Peyer's patch (tissue), 4 donors: Measurements from ENCODE around the gene THAP4. TPM values are rescaled to one million over a fixed set of nuclear protein-coding genes. Genes with fewer than 3 reads are reported as not detected.

Source experiments
- DNase-seq, 3 donors: peaks; one replicate each; pipeline ENCODE4 v3.0.0-alpha.2; 2017 to 2019
- H3K27ac ChIP-seq, 4 donors: fragments of 200-600 bp; sonication (generic); one replicate each; pipeline ENCODE4 v1.5.1; 2016 to 2019
- H3K27me3 ChIP-seq, 2 donors: fragments of 200-600 bp; sonication (generic); one replicate each; pipeline ENCODE4 v1.5.1; 2019
- H3K36me3 ChIP-seq, 3 donors: fragments of 200-600 bp; sonication (generic); one replicate each; pipeline ENCODE4 v1.5.1; 2016 to 2019
- H3K4me1 ChIP-seq, 4 donors: fragments of 200-600 bp; sonication (generic); one replicate each; pipeline ENCODE4 v1.5.1; 2016 to 2019
- H3K4me3 ChIP-seq, 4 donors: fragments of 200-600 bp; sonication (generic); 1 replicate in 3 of 4; 2 replicates in 1 of 4; pipeline ENCODE4 v1.5.1; 2016 to 2019; ENCODE audit warnings: mild to moderate bottlenecking in 1 of 4
- H3K9me3 ChIP-seq, 4 donors: fragments of 200-600 bp; sonication (generic); one replicate each; pipeline ENCODE4 v1.5.1; 2016 to 2019; ENCODE audit warnings: mild to moderate bottlenecking in 1 of 4
- POLR2A ChIP-seq, 2 donors: fragments of 450-650 bp; IDR thresholded peaks; one replicate each; pipeline ENCODE4 v1.5.1; 2017; ENCODE audit warnings: antibody characterized with exemption in 2 of 2, mild to moderate bottlenecking in 2 of 2, moderate library complexity in 2 of 2
- total RNA-seq, 4 donors: library from RNA; depleted of rRNA; stranded (reverse); fragments of >200 nt; gene quantifications; one replicate each; pipeline ENCODE4 v1.1.0, GENCODE V29; 2016
- TF ChIP-seq, protein P1 (sequence below), 6 experiments: fragments of 450-650 bp in 4 of 6; fragments of 200-600 bp in 2 of 6; sonication (generic) in 1 of 6; IDR thresholded peaks; one replicate each; pipeline ENCODE4 v1.5.1; 2017 to 2019; ENCODE audit warnings: antibody characterized with exemption in 6 of 6, mild to moderate bottlenecking in 3 of 6, moderate library complexity in 1 of 6

THAP4 gene
- total RNA-seq, 4 donors from 2014 or later: 46.4 to 90.0 (median 71.8) TPM

- Histone ChIP-seq H3K36me3 (no peaks in the 10 kb centered on the region), H3K4me1 (peaks cover 0 to 28% (median 7%) of the 10 kb centered on the region in 4 donors), H3K9me3 (no peaks in the 10 kb centered on the region), H3K4me3 (peak overlapping the region; percentile 30 to 86 (median 66)), H3K27me3 (no peaks in the 10 kb centered on the region), H3K27ac (peak overlapping the region in 3 of 4 donors; percentile 55 to 72 (median 58))
- TF ChIP-seq, protein P1, sequence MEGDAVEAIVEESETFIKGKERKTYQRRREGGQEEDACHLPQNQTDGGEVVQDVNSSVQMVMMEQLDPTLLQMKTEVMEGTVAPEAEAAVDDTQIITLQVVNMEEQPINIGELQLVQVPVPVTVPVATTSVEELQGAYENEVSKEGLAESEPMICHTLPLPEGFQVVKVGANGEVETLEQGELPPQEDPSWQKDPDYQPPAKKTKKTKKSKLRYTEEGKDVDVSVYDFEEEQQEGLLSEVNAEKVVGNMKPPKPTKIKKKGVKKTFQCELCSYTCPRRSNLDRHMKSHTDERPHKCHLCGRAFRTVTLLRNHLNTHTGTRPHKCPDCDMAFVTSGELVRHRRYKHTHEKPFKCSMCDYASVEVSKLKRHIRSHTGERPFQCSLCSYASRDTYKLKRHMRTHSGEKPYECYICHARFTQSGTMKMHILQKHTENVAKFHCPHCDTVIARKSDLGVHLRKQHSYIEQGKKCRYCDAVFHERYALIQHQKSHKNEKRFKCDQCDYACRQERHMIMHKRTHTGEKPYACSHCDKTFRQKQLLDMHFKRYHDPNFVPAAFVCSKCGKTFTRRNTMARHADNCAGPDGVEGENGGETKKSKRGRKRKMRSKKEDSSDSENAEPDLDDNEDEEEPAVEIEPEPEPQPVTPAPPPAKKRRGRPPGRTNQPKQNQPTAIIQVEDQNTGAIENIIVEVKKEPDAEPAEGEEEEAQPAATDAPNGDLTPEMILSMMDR (IDR thresholded peaks at IDR 0.05): no peak
- TF ChIP-seq POLR2A (IDR thresholded peaks at IDR 0.05): no peak
- DNase-seq: peak in 1 of 3 donors; percentile 66
These were observed 77.4 kb downstream of the THAP4 start for GRCh38 chr2:241559323-241560161.

DNA sequence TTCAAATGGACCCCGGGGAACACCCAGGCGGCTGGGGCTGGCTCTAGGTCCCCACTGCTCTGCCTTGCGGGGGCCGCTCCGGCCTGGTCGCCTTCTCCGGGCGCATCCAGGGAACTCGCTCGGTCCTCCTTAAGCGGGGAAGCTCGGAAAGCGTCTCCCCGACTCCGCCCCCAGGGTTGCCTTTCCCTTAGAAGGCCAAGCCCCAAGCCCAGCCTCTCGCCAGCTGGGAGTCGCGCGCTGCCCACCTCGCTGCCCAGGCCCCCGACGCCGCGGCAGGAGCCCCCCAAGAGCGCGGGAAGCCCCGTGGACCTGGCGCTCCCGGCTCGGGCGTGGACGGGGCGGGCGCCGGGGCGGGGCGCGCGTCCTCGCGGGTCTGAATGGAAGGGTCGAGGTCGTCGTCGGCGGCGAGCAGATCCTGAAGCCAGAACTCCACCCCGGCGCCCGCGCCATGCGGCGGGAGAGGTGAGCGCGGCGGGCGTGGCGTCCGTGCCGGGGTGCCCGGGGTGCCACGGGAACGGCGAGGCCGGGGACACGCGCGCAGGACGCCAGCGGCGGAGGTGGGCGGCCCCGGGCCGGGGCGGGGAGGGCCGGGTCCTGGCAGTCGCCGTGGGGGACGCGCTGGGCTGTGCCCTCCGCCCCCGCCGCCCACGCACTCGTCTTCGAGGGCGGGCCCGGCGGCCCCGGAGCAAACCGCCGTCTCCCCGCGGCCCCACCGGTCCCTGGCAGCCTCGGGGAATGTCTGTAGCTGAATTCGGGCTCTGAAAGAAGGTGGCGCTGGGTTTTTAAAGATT lies 78.2 kb downstream of the THAP4 start, which contains the start of gene BOK:
Gene BOK, plus strand, starts transcription at position 214 of the 791 bp plus-strand sequence. CDS start 739 bp downstream, outside the sequence.
- TF ChIP-seq POLR2A (IDR thresholded peaks at IDR 0.05): no peak
- TF ChIP-seq, protein P1 (IDR thresholded peaks at IDR 0.05): no peak
- Histone ChIP-seq H3K27me3 (no peaks in the 10 kb centered on the region), H3K4me1 (peaks cover 0 to 28% (median 7%) of the 10 kb centered on the region in 4 donors), H3K4me3 (peak within 1 kb of the TSS; percentile 30 to 86 (median 66)), H3K36me3 (no peaks in the 10 kb centered on the region), H3K9me3 (no peaks in the 10 kb centered on the region), H3K27ac (peak within 1 kb of the TSS in 3 of 4 donors; percentile 55 to 72 (median 58))
- DNase-seq: peak in 2 of 3 donors; percentile 72 to 79

GRCh38 chr2:241556746-241557145 lies 80.2 kb downstream of the THAP4 start:
- TF ChIP-seq, protein P1 (IDR thresholded peaks at IDR 0.05): no peak
- TF ChIP-seq POLR2A (IDR thresholded peaks at IDR 0.05): no peak
- no peak for DNase-seq
- Histone ChIP-seq H3K36me3 (no peaks in the 10 kb centered on the region), H3K4me1 (peaks cover 0 to 25% (median 7%) of the 10 kb centered on the region in 4 donors), H3K9me3 (no peaks in the 10 kb centered on the region), H3K4me3 (no peak overlapping the region), H3K27me3 (no peaks in the 10 kb centered on the region), H3K27ac (no peak overlapping the region)

DNA sequence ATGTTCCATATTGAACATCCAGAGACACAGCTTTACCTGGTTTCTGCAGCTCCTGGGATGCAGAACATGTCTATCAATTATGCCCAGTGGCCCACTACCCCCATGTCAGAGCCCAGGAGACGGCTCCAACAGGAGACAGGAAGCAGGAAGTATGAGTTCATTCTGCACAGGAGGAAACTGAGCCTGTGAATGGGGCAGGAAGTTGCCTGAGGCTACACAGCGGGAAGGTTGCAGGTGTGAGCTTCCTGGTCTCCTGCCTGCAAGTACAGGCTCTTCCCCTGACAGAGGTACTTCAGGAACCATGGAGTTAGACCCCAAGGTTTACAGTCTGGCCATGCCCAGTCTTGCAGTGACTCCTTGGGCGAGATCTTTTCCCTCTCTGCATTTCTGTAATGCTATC lies 81.2 kb downstream of the THAP4 start:
- Histone ChIP-seq H3K9me3 (no peaks in the 10 kb centered on the region), H3K36me3 (no peaks in the 10 kb centered on the region), H3K27ac (no peak overlapping the region), H3K4me1 (peaks cover 0 to 25% (median 7%) of the 10 kb centered on the region in 4 donors), H3K27me3 (no peaks in the 10 kb centered on the region), H3K4me3 (no peak overlapping the region)
- TF ChIP-seq, protein P1 (IDR thresholded peaks at IDR 0.05): no peak
- no peak for TF ChIP-seq POLR2A (IDR thresholded peaks at IDR 0.05)
- DNase-seq: no peak

- Histone ChIP-seq H3K27me3 (no peaks in the 10 kb centered on the region), H3K36me3 (no peaks in the 10 kb centered on the region), H3K4me1 (peaks cover 0 to 20% (median 6%) of the 10 kb centered on the region in 4 donors), H3K27ac (no peak overlapping the region), H3K4me3 (no peak overlapping the region), H3K9me3 (no peaks in the 10 kb centered on the region)
- DNase-seq: no peak
- TF ChIP-seq POLR2A (IDR thresholded peaks at IDR 0.05): no peak
- TF ChIP-seq, protein P1 (IDR thresholded peaks at IDR 0.05): no peak
These were observed 82.2 kb downstream of the THAP4 start for GRCh38 chr2:241554610-241555322.
